DOHH2 (cell line): ENCODE data around the gene PAGE2B.
"Not testable (repeated sequence)": the region's sequence is repeated elsewhere in the genome, so short reads cannot be mapped to it uniquely, and the experiment has no call there.

Experiments used
- H3F3A ChIP-seq: fragments of 200-600 bp; sonication (generic), shearing (Covaris generic); 2 replicates; pipeline ENCODE4 v1.6.0; 2016; ENCODE audit warnings: antibody characterized with exemption, mild to moderate bottlenecking; ENCODE audit not compliant: control insufficient read depth, insufficient read depth
- H3K27ac ChIP-seq: fragments of 200-600 bp; sonication (generic); 2 replicates; pipeline ENCODE4 v1.5.1; 2014; ENCODE audit warnings: low read depth, mild to moderate bottlenecking, low read length, moderate library complexity
- H3K27me3 ChIP-seq: fragments of 200-600 bp; sonication (generic); 2 replicates; pipeline ENCODE4 v1.6.1; 2014; ENCODE audit warnings: mild to moderate bottlenecking, low read length, mixed read lengths; ENCODE audit not compliant: control insufficient read depth
- H3K36me3 ChIP-seq: fragments of 200-600 bp; sonication (generic); 2 replicates; pipeline ENCODE4 v1.6.1; 2014; ENCODE audit warnings: mild to moderate bottlenecking, low read length, moderate library complexity, mixed read lengths; ENCODE audit not compliant: control insufficient read depth
- H3K4me1 ChIP-seq: fragments of 200-600 bp; sonication (generic); 2 replicates; pipeline ENCODE4 v1.6.1; 2014; ENCODE audit warnings: mild to moderate bottlenecking, low read length, mixed read lengths; ENCODE audit not compliant: control insufficient read depth
- H3K4me2 ChIP-seq: fragments of 200-600 bp; sonication (generic); 2 replicates; pipeline ENCODE4 v1.6.0; 2014; ENCODE audit warnings: mild to moderate bottlenecking, low read length, moderate library complexity
- H3K4me3 ChIP-seq: fragments of 200-600 bp; sonication (generic); 2 replicates; pipeline ENCODE4 v1.5.1; 2014; ENCODE audit warnings: mild to moderate bottlenecking, low read length, mixed read lengths
- H3K79me2 ChIP-seq: fragments of 200-600 bp; sonication (generic); 2 replicates; pipeline ENCODE4 v1.6.1; 2014; ENCODE audit warnings: mild to moderate bottlenecking, low read length, mixed read lengths; ENCODE audit not compliant: control insufficient read depth
- H3K9me2 ChIP-seq: fragments of 200-600 bp; sonication (generic); replicated peaks from 2 replicates; pipeline ENCODE4 v1.6.1; 2014; ENCODE audit warnings: mild to moderate bottlenecking, low read length, mixed read lengths; ENCODE audit not compliant: control insufficient read depth
- H3K9me3 ChIP-seq: fragments of 200-600 bp; sonication (generic); 2 replicates; pipeline ENCODE4 v1.6.1; 2014; ENCODE audit warnings: antibody characterized with exemption, low read length, mixed read lengths; ENCODE audit not compliant: control insufficient read depth, insufficient read depth
- H4K20me1 ChIP-seq: fragments of 200-600 bp; sonication (generic); 2 replicates; pipeline ENCODE4 v1.6.0; 2014; ENCODE audit warnings: low read depth, mild to moderate bottlenecking, antibody characterized with exemption, low read length, moderate library complexity; ENCODE audit not compliant: control insufficient read depth, insufficient read depth
- EZH2phosphoT487 ChIP-seq: fragments of 200-600 bp; sonication (generic); IDR thresholded peaks from 2 replicates; pipeline ENCODE4 v1.6.1; 2017; ENCODE audit warnings: borderline replicate concordance, mild to moderate bottlenecking, antibody characterized with exemption, low read length, moderate library complexity, mixed read lengths
- TF ChIP-seq, protein P1 (sequence below): fragments of 200-600 bp; sonication (generic); IDR thresholded peaks from one replicate; pipeline ENCODE4 v1.5.1; 2014; ENCODE audit warnings: antibody characterized with exemption, mild to moderate bottlenecking, low read depth, low read length; ENCODE audit not compliant: poor library complexity, severe bottlenecking

The PAGE2B gene

DNA sequence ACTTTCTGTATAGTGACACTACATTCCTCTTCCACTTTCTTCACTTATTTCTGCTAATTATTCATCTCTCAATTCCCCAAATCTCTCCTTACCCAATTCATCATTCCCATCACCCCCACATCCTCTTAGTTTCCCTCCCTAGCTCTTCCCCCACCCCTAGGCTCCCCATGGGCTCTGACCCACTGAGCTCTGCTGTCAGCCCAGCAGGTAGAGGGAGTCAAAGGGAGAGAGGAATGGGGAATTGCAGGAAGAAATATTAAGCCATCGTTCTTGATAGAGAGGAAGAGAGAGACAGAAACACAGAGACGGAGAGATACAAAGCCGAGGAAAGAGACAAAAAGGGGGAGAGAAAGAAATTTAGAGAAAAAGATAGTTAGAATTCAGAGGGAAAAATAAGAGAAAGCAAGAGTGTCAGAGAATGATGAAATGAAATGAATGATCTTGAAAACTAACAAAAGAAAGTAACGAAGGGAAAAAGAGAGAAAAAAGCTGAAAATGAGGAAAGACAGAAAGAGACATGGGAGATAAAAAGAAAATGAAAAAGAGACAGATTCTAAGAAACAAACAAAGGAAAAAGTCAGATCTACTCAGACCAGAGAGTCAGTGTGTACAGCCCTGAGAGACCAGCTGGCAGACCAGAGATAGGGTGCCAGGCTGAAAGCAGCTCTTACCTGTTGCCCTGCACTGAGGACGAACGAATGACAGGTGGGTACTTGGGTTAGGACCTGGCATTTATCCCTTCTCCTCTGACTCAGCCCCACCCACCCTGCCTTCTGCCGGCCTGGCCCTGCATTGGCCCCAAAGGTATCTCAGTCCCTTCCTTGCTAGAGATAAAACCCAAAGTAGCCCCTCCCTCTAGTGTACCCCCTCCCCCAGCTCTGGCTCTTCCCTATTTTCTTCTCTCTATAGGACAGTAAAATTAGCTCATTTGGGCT lies 44.3 kb upstream of the PAGE2B start, which contains the start of gene ALAS2:
TSS of gene ALAS2 (minus strand) at position 707 of the 935 bp plus-strand sequence. CDS start 4,977 bp downstream, outside the sequence.
- Histone ChIP-seq H3K9me2 (no peaks in the 10 kb centered on the region), H3K4me3 (no peak within 1 kb of the TSS), H3K4me2 (no peak within 1 kb of the TSS), H3F3A (no peaks in the 10 kb centered on the region), H3K36me3 (no peaks in the 10 kb centered on the region), H3K27ac (no peak within 1 kb of the TSS), H4K20me1 (no peaks in the 10 kb centered on the region), H3K79me2 (no peaks in the 10 kb centered on the region), H3K4me1 (no peaks in the 10 kb centered on the region), H3K27me3 (no peaks in the 10 kb centered on the region), H3K9me3 (no peaks in the 10 kb centered on the region)
- TF ChIP-seq, protein P1, sequence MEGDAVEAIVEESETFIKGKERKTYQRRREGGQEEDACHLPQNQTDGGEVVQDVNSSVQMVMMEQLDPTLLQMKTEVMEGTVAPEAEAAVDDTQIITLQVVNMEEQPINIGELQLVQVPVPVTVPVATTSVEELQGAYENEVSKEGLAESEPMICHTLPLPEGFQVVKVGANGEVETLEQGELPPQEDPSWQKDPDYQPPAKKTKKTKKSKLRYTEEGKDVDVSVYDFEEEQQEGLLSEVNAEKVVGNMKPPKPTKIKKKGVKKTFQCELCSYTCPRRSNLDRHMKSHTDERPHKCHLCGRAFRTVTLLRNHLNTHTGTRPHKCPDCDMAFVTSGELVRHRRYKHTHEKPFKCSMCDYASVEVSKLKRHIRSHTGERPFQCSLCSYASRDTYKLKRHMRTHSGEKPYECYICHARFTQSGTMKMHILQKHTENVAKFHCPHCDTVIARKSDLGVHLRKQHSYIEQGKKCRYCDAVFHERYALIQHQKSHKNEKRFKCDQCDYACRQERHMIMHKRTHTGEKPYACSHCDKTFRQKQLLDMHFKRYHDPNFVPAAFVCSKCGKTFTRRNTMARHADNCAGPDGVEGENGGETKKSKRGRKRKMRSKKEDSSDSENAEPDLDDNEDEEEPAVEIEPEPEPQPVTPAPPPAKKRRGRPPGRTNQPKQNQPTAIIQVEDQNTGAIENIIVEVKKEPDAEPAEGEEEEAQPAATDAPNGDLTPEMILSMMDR = no peak
- TF ChIP-seq EZH2phosphoT487 = no peak

GRCh38 chrX:55033429-55033828 lies 41.4 kb upstream of the PAGE2B start:
- Histone ChIP-seq H3K9me3 (no peaks in the 10 kb centered on the region), H3K36me3 (no peaks in the 10 kb centered on the region), H3K79me2 (no peaks in the 10 kb centered on the region), H3F3A (no peaks in the 10 kb centered on the region), H3K27ac (no peak overlapping the region), H3K4me1 (no peaks in the 10 kb centered on the region), H3K9me2 (no peaks in the 10 kb centered on the region), H3K27me3 (no peaks in the 10 kb centered on the region), H3K4me2 (no peak overlapping the region), H3K4me3 (no peak overlapping the region), H4K20me1 (no peaks in the 10 kb centered on the region)
- TF ChIP-seq, protein P1 = no peak
- no peak for TF ChIP-seq EZH2phosphoT487

DNA sequence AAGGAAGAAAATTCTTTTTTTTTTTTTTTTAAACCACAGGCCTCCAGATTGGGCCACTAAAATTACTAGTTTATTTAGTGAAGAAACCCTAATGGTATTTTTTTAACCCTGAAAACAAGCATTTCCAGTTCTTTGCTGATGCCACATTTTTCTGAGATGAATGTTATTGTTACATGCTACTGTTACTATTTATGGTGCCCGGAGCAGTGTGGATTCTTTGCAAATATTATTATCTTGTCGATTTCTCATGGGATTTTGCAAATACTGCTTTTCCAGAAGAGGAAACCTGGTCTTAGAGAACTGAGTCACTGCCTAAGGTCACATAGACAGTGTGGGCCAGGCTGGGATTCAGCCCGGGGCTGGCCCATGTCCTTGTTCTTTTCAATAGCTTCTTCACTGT lies 35.4 kb upstream of the PAGE2B start:
- Histone ChIP-seq H4K20me1 (no peaks in the 10 kb centered on the region), H3K9me3 (no peaks in the 10 kb centered on the region), H3F3A (no peaks in the 10 kb centered on the region), H3K27me3 (no peaks in the 10 kb centered on the region), H3K4me2 (no peak overlapping the region), H3K27ac (no peak overlapping the region), H3K9me2 (no peaks in the 10 kb centered on the region), H3K4me3 (no peak overlapping the region), H3K36me3 (no peaks in the 10 kb centered on the region), H3K4me1 (no peaks in the 10 kb centered on the region), H3K79me2 (no peaks in the 10 kb centered on the region)
- no peak for TF ChIP-seq EZH2phosphoT487

DNA sequence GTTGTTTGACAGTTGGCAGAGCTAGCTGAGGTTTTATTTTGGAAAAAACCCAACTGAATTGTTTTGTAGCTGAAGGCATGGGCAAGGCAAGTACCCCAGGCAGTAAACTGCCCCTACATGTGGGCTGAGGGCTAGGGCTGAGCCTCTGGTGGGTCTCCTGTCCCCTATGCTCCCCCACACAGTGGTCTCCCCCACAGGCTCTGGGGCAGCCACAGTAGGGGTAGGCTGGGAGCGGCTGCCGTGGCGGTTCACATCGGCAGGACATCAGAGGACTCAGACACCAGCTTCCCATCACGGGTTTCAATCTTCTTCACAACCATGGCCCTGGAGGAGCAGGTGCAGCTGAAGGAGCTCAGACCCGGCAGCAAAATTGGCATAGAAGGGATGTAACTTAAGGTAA lies 33.3 kb upstream of the PAGE2B start:
- TF ChIP-seq, protein P1 = no peak
- no peak for TF ChIP-seq EZH2phosphoT487
- Histone ChIP-seq H3K79me2 (no peaks in the 10 kb centered on the region), H3K36me3 (no peaks in the 10 kb centered on the region)

DNA sequence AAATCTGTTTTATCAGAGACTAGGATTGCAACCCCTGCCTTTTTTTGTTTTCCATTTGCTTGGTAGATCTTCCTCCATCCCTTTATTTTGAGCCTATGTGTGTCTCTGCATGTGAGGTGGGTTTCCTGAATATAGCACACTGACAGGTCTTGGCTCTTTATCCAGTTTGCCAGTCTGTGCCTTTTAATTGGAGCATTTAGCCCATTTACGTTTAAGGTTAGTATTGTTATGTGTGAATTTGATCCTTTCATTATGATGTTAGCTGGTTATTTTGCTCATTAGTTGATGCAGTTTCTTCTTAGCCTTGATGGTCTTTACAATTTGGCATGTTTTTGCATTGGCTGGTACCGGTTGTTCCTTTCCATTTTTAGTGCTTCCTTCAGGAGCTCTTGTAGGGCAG lies 24.2 kb upstream of the PAGE2B start:
- H3K36me3 ChIP-seq, H3K9me3 ChIP-seq, H3K27ac ChIP-seq, H3K79me2 ChIP-seq, H3K27me3 ChIP-seq, H4K20me1 ChIP-seq, H3K9me2 ChIP-seq, H3K4me1 ChIP-seq, H3K4me2 ChIP-seq, H3F3A ChIP-seq, H3K4me3 ChIP-seq: not testable (repeated sequence)

More for the DNA sequence above, 33.3 kb upstream of the PAGE2B start:
- no peak overlapping the region for H3K4me3 ChIP-seq
- no peaks in the 10 kb centered on the region for H3K27me3 ChIP-seq
- no peak overlapping the region for H3K4me2 ChIP-seq
- no peaks in the 10 kb centered on the region for H4K20me1 ChIP-seq
- no peaks in the 10 kb centered on the region for H3K9me3 ChIP-seq
- no peak overlapping the region for H3K27ac ChIP-seq
- no peaks in the 10 kb centered on the region for H3K4me1 ChIP-seq
- H3K9me2 ChIP-seq = no peaks in the 10 kb centered on the region
- no peaks in the 10 kb centered on the region for H3F3A ChIP-seq
